IMR-90 (cell line): Measurements from ENCODE around the gene AKAP8L. TPM values are rescaled to one million over a fixed set of nuclear protein-coding genes. Genes with fewer than 3 reads are reported as not detected.
A peak's percentile ranks its signal among the peaks of the same experiment; 100 is the strongest.

Experiments used
- ATAC-seq: fragments of 200-7000 bp; cut with Tn5 transposase; 2 replicates; pipeline ENCODE4 v1.9.1; 2020; ENCODE audit warnings: low read depth, mild to moderate bottlenecking, moderate library complexity
- BruUV-seq: library from RNA; stranded (reverse); fragments of 400-500 nt; replicated peaks from 2 replicates; lab custom pipeline; 2021; lab: Mats Ljungman, UMichigan
- CTCF ChIA-PET: fragments of 300-600 bp; formaldehyde crosslinking; extraction: SDS; loops from one replicate; lab custom pipeline; 2021; ENCODE audit warnings: antibody characterized with exemption; lab: Yijun Ruan, JAX
- POLR2A ChIA-PET: fragments of 300-600 bp; sonication (Branson Sonifier 250); formaldehyde crosslinking; loops from one replicate; lab custom pipeline; 2022; ENCODE audit warnings: antibody characterized with exemption; ENCODE audit not compliant: unreplicated experiment; lab: Charles Lee
- DNase-seq: peaks from one replicate; pipeline ENCODE4 v3.0.0; 2013
- H2AFZ ChIP-seq: replicated peaks from 2 replicates; pipeline ENCODE3; 2013; ENCODE audit warnings: low read length, mild to moderate bottlenecking; ENCODE audit not compliant: poor library complexity
- H2AK5ac ChIP-seq: 2 replicates; pipeline ENCODE4 v1.6.1; 2013; ENCODE audit warnings: low read depth, low read length, inconsistent platforms
- H2AK9ac ChIP-seq: replicated peaks from 2 replicates; pipeline ENCODE3; 2013; ENCODE audit warnings: mild to moderate bottlenecking, low read depth, low read length, moderate library complexity; ENCODE audit not compliant: poor library complexity
- H2BK120ac ChIP-seq: 2 replicates; pipeline ENCODE4 v1.6.1; 2013; ENCODE audit warnings: low read depth, low read length, inconsistent platforms
- H2BK15ac ChIP-seq: 3 replicates; pipeline ENCODE4 v1.6.1; 2013; ENCODE audit warnings: low read depth, low read length, inconsistent platforms
- H2BK20ac ChIP-seq: 2 replicates; pipeline ENCODE4 v1.6.1; 2013; ENCODE audit warnings: low read depth, mild to moderate bottlenecking, inconsistent platforms, low read length, moderate library complexity
- H2BK5ac ChIP-seq: 2 replicates; pipeline ENCODE4 v1.6.1; 2013; ENCODE audit warnings: mild to moderate bottlenecking, low read depth, low read length, inconsistent platforms; ENCODE audit not compliant: poor library complexity, severe bottlenecking
- H3K14ac ChIP-seq: replicated peaks from 2 replicates; pipeline ENCODE4 v1.6.1; 2013; ENCODE audit warnings: low read depth, low read length, inconsistent platforms
- H3K18ac ChIP-seq: 2 replicates; pipeline ENCODE4 v1.6.1; 2013; ENCODE audit warnings: low read depth, low read length, control low read depth
- H3K23ac ChIP-seq: 2 replicates; pipeline ENCODE4 v1.6.1; 2013; ENCODE audit warnings: low read depth, low read length, inconsistent platforms
- H3K27ac ChIP-seq: 2 replicates; pipeline ENCODE4 v1.5.1; 2013; ENCODE audit warnings: mild to moderate bottlenecking, control low read depth, low read length; ENCODE audit not compliant: insufficient read depth
- H3K27me3 ChIP-seq: 2 replicates; pipeline ENCODE4 v1.6.1; 2013; ENCODE audit warnings: low read length; ENCODE audit not compliant: control insufficient read depth, insufficient read depth
- H3K36me3 ChIP-seq: 2 replicates; pipeline ENCODE4 v1.6.1; 2013; ENCODE audit warnings: low read length, mixed read lengths; ENCODE audit not compliant: control insufficient read depth, insufficient read depth
- H3K4ac ChIP-seq: 2 replicates; pipeline ENCODE4 v1.6.1; 2013; ENCODE audit warnings: low read depth, low read length, inconsistent platforms
- H3K4me1 ChIP-seq: 2 replicates; pipeline ENCODE4 v1.6.1; 2013; ENCODE audit warnings: low read length, mixed read lengths; ENCODE audit not compliant: control insufficient read depth, insufficient read depth
- H3K4me2 ChIP-seq: 2 replicates; pipeline ENCODE4 v1.6.1; 2013; ENCODE audit warnings: low read depth, mild to moderate bottlenecking, control low read depth, low read length, moderate library complexity
- H3K4me3 ChIP-seq: 2 replicates; pipeline ENCODE4 v1.5.1; 2013; ENCODE audit warnings: low read depth, mild to moderate bottlenecking, control low read depth, low read length, moderate library complexity; ENCODE audit not compliant: insufficient read depth
- H3K56ac ChIP-seq: 2 replicates; pipeline ENCODE4 v1.6.1; 2013; ENCODE audit warnings: low read length, inconsistent platforms; ENCODE audit not compliant: insufficient read depth; ENCODE audit errors: extremely low read depth
- H3K79me1 ChIP-seq, 2 experiments: 2 replicates each; pipeline ENCODE4 v1.6.1; 2013; ENCODE audit warnings: low read length in 2 of 2, inconsistent platforms in 1 of 2, low read depth in 1 of 2
- H3K9ac ChIP-seq: 2 replicates; pipeline ENCODE4 v1.6.1; 2013; ENCODE audit warnings: low read depth, low read length, control low read depth
- H3K9me1 ChIP-seq: 2 replicates; pipeline ENCODE4 v1.6.1; 2013; ENCODE audit warnings: low read length, inconsistent platforms; ENCODE audit not compliant: insufficient read depth
- H3K9me3 ChIP-seq: 2 replicates; pipeline ENCODE4 v1.6.1; 2013; ENCODE audit warnings: low read length; ENCODE audit not compliant: control insufficient read depth, insufficient read depth
- H4K20me1 ChIP-seq: 2 replicates; pipeline ENCODE4 v1.6.1; 2013; ENCODE audit warnings: low read length, inconsistent platforms; ENCODE audit not compliant: insufficient read depth
- H4K5ac ChIP-seq: 2 replicates; pipeline ENCODE4 v1.6.1; 2013; ENCODE audit warnings: mild to moderate bottlenecking, low read depth, low read length, control low read depth
- H4K8ac ChIP-seq, 2 experiments: 2 replicates each; pipeline ENCODE4 v1.6.1; 2013; ENCODE audit warnings: low read depth in 2 of 2, low read length in 2 of 2, control low read depth in 1 of 2, inconsistent platforms in 1 of 2
- H4K91ac ChIP-seq: 2 replicates; pipeline ENCODE4 v1.6.1; 2013; ENCODE audit warnings: low read depth, low read length, inconsistent platforms; ENCODE audit not compliant: insufficient read depth
- CEBPB ChIP-seq: IDR thresholded peaks from 2 replicates; pipeline ENCODE4 v1.6.1; 2012; ENCODE audit warnings: low read depth, low read length, improper control_type of control experiment
- RCOR1 ChIP-seq: IDR thresholded peaks from 2 replicates; pipeline ENCODE4 v1.6.1; 2012; ENCODE audit warnings: mild to moderate bottlenecking, low read length, improper control_type of control experiment; ENCODE audit not compliant: insufficient replicate concordance
- WGBS, 2 experiments: methylation state at CpG; one replicate each; pipeline versions ENCODE4 v1.1.5 to v1.1.7; 2013; ENCODE audit warnings: missing lambda C conversion rate in 2 of 2; ENCODE audit not compliant: insufficient read length in 1 of 2; ENCODE audit errors: extremely low coverage in 2 of 2; 5-methylcytosine and 5-hydroxymethylcytosine counted together
- dilution Hi-C: fragments of 300-500 bp; cut with HindIII; formaldehyde crosslinking; loops from one replicate; pipeline ENCODE4 v1.14.3; 2018; ENCODE audit warnings: low sequenced_read_pairs; ENCODE audit not compliant: unreplicated experiment
- in situ Hi-C: fragments of 300-500 bp; cut with MboI; formaldehyde crosslinking; loops from 3 replicates; pipeline ENCODE4 v1.14.3; 2019; ENCODE audit warnings: low sequenced_read_pairs, inconsistent platforms, mixed read lengths
- intact Hi-C: fragments of 100-400 bp; cut with micrococcal nuclease; formaldehyde crosslinking; loops from 2 replicates; pipeline ENCODE4 v1.10.0; 2022
- polyA plus RNA-seq, 3 experiments: library from polyadenylated mRNA; depleted of rRNA; stranded (reverse); fragments of >200 nt; gene quantifications; 2 replicates each; pipeline ENCODE4 v1.2.3, GENCODE V29; 2012; ENCODE audit warnings: low replicate concordance in 1 of 3
- total RNA-seq: library from RNA; depleted of rRNA; stranded (reverse); fragments of >200 nt; gene quantifications from 2 replicates; pipeline ENCODE4 v1.2.3, GENCODE V29; 2012

The AKAP8L gene
- total and polyA plus RNA-seq, 2 of the 4 experiments (the other 2 are of a cell fraction) = 43.1 to 44.6 TPM

DNA sequence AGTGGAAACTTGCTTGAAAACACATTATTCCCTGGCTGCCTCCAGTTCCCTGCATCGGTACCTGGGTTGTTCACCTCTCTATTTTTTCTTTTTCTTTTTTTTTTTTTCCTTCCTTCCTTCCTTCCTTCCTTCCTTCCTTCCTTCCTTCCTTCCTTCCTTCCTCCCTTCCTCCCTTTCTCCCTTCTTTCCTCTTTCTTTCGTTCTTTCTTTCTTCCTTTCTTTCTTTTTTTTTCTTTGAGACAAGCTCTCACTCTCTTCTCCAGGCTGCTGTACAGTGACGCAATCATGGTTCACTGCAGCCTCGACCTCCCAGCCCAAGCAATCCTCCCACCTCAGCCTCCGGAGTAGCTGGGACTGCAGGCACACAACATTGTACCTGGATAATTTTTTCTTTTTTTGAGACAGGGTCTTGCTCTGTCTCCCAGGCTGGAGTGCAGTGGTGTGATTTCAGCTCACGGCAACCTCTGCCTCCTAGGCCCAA lies 49.0 kb upstream of the AKAP8L start:
- H3K4ac ChIP-seq = no peak overlapping the region
- H3K9me3 ChIP-seq = no peaks in the 10 kb centered on the region
- H3K14ac ChIP-seq = no peak overlapping the region
- H3K4me1 ChIP-seq = no peaks in the 10 kb centered on the region; the same call in 1 of the 2 replicates
- in situ Hi-C loops = loop anchor here (5.0 kb wide), 1 partner anchor 85 kb away; no protein-coding TSS in a partner anchor
- intact Hi-C loops = no loop called here
- dilution Hi-C loops = no loop called here
- no peak overlapping the region for H2BK5ac ChIP-seq
- TF ChIP-seq CEBPB (peak; percentile 36; the same call in 1 of the 2 replicates), RCOR1 (no peak)
- H3K79me1 ChIP-seq = no peaks in the 10 kb centered on the region
- no peaks in the 10 kb centered on the region for H3K9me1 ChIP-seq
- H2AK9ac ChIP-seq = no peak overlapping the region
- H2AK5ac ChIP-seq = no peak overlapping the region
- H3K9ac ChIP-seq = no peak overlapping the region
- ATAC-seq = no peak
- no peak for DNase-seq
- ChIA-PET CTCF (no interaction called here), POLR2A (no interaction called here)
- 71% methylated on average over 1 of the region's 6 CpGs; no CpG with 5 or more reads in 1 of the 2 experiments for WGBS, 2 experiments
- H2BK120ac ChIP-seq = no peak overlapping the region
- H4K20me1 ChIP-seq = no peaks in the 10 kb centered on the region
- no peak overlapping the region for H3K27ac ChIP-seq
- no peak overlapping the region for H4K8ac ChIP-seq
- H2AFZ ChIP-seq = no peak overlapping the region
- H2BK20ac ChIP-seq = no peak overlapping the region
- H3K27me3 ChIP-seq = peaks cover 26% of the 10 kb centered on the region
- H3K56ac ChIP-seq = no peak overlapping the region
- H2BK15ac ChIP-seq = no peak overlapping the region
- H4K5ac ChIP-seq = no peak overlapping the region
- H3K36me3 ChIP-seq = no peaks in the 10 kb centered on the region
- H3K4me3 ChIP-seq = no peak overlapping the region
- H3K4me2 ChIP-seq = no peak overlapping the region
- H3K18ac ChIP-seq = no peak overlapping the region
- no TSS peak for BruUV-seq
- no peak overlapping the region for H3K23ac ChIP-seq
- no peak overlapping the region for H4K91ac ChIP-seq
